ENCODE measurements around the gene RAB8B. TPM values are rescaled to one million over a fixed set of nuclear protein-coding genes. Genes with fewer than 3 reads are reported as not detected.

Gene RAB8B
- total RNA-seq, 1 experiment from 2014 or later = 33.8 TPM

GRCh38 chr15:63225381-63225780 lies 36.0 kb downstream of the RAB8B start:
- H3K9me3 Mint-ChIP-seq = no peaks in the 10 kb centered on the region
- H2AK5ac ChIP-seq (ENCODE audit: insufficient read length, low read length) = no peak overlapping the region

More at GRCh38 chr15:63225381-63225780, 36.0 kb downstream of the RAB8B start:
- Histone ChIP-seq H3K56ac (ENCODE audit: insufficient read length, low read depth, low read length) (no peak overlapping the region), H4K8ac (replicated peaks; ENCODE audit: insufficient read length, low read depth, low read length) (no peak overlapping the region), H3K27me3 (ENCODE audit: insufficient read depth, low read length) (no peaks in the 10 kb centered on the region), H3K4me2 (ENCODE audit: insufficient read depth, insufficient read length, low read length) (no peak overlapping the region), H2BK12ac (ENCODE audit: insufficient read length, low read depth, low read length) (no peak overlapping the region), H4K5ac (ENCODE audit: insufficient read length, low read depth, low read length) (no peak overlapping the region), H3K14ac (ENCODE audit: insufficient read depth, low read length) (no peak overlapping the region), H3K9ac (ENCODE audit: extremely low read depth, insufficient read length, low read length) (no peak overlapping the region), H4K91ac (ENCODE audit: insufficient read length, low read depth, low read length) (no peak overlapping the region), H4K20me1 (ENCODE audit: control insufficient read depth, insufficient read depth, insufficient read length) (no peaks in the 10 kb centered on the region), H2BK120ac (ENCODE audit: low read depth, low read length, poor library complexity, severe bottlenecking) (no peak overlapping the region), H3K23ac (ENCODE audit: insufficient read length, low read depth, low read length) (no peak overlapping the region), H3T11ph (ENCODE audit: low read length) (no peak overlapping the region), H3K4me1 (ENCODE audit: insufficient read depth, low read length) (no peaks in the 10 kb centered on the region), H2AFZ (ENCODE audit: low read length) (no peak overlapping the region), H2BK20ac (ENCODE audit: low read depth, low read length, poor library complexity, severe bottlenecking) (no peak overlapping the region), H3K18ac (ENCODE audit: insufficient read length, low read depth, low read length) (no peak overlapping the region), H3K23me2 (ENCODE audit: insufficient read length, low read depth, low read length, poor library complexity, severe bottlenecking) (no peaks in the 10 kb centered on the region), H3K79me1 (ENCODE audit: insufficient read depth, low read depth, low read length, poor library complexity, severe bottlenecking) (peaks cover 4% of the 10 kb centered on the region), H3K27ac (ENCODE audit: insufficient read length, low read depth, low read length) (no peak overlapping the region), H2BK15ac (ENCODE audit: low read depth, low read length) (no peak overlapping the region), H3K9me3 (ENCODE audit: control insufficient read depth, low read depth, low read length) (no peaks in the 10 kb centered on the region), H3K79me2 (ENCODE audit: insufficient read depth, low read length) (no peaks in the 10 kb centered on the region), H2BK5ac (ENCODE audit: insufficient read length, low read length) (no peak overlapping the region), H3K4ac (ENCODE audit: low read depth, low read length) (no peak overlapping the region)
- DNase-seq = no peak
- H3K27ac Mint-ChIP-seq = no peak overlapping the region; a peak in 1 of 7 replicates
- no CpG with 5 or more reads among the region's 3 CpGs for WGBS (ENCODE audit: extremely low coverage, insufficient read length, low lambda C conversion rate)
- peaks cover 12 to 20% of the 10 kb centered on the region in 2 experiments for H3K4me1 Mint-ChIP-seq
- no peaks in the 10 kb centered on the region for H3K36me3 Mint-ChIP-seq (ENCODE audit: insufficient read depth in 1 of 3, low read depth in 3 of 3)
- no peak for TF ChIP-seq CTCF (conservative IDR thresholded peaks at IDR 0.05)
- H3K4me3 Mint-ChIP-seq = no peak overlapping the region
- no peaks in the 10 kb centered on the region for H3K27me3 Mint-ChIP-seq (ENCODE audit: low read depth)

Data from H9 (cell line).